B cell (primary cell): ENCODE measurements around the gene RXFP1. TPM values are rescaled to one million over a fixed set of nuclear protein-coding genes. Genes with fewer than 3 reads are reported as not detected.

Source experiments
- ATAC-seq: fragments of 200-7000 bp; cut with Tn5 transposase; one replicate; pipeline ENCODE4 v1.10.0; 2021; ENCODE audit warnings: low read depth, mild to moderate bottlenecking, moderate number of reproducible peaks, moderate library complexity
- CTCF ChIA-PET: fragments of 350-600 bp; sonication (Branson Sonifier 250); formaldehyde crosslinking; loops from one replicate; lab custom pipeline; 2021; ENCODE audit warnings: antibody characterized with exemption, inconsistent platforms; lab: Charles Lee
- POLR2A ChIA-PET: fragments of 350-600 bp; sonication (Branson Sonifier 250); formaldehyde crosslinking; loops from one replicate; lab custom pipeline; 2021; ENCODE audit warnings: antibody characterized with exemption; lab: Charles Lee
- DNase-seq: peaks from one replicate; pipeline ENCODE4 v3.0.0; 2013
- H2AFZ ChIP-seq: 2 replicates; pipeline ENCODE4 v1.6.1; 2012; ENCODE audit warnings: mild to moderate bottlenecking, low read depth, low read length; ENCODE audit not compliant: insufficient read depth, poor library complexity, severe bottlenecking
- H3K27ac ChIP-seq, 2 donors: 1 replicate in 1 of 2; 2 replicates in 1 of 2; pipeline ENCODE4 v1.5.1; 2012 to 2013; ENCODE audit warnings: low read length in 2 of 2, mild to moderate bottlenecking in 2 of 2, moderate library complexity in 1 of 2
- H3K27me3 ChIP-seq, 4 experiments: fragments of 200-600 bp in 1 of 4; sonication (generic) in 1 of 4; replicated peaks in 1 of 4; 1 replicate in 2 of 4; 2 replicates in 2 of 4; pipeline versions ENCODE4 v1.6.1 to v1.7.0; 2013 to 2016; ENCODE audit warnings: low read length in 3 of 4, mild to moderate bottlenecking in 2 of 4, mixed read lengths in 1 of 4, moderate library complexity in 1 of 4; ENCODE audit not compliant: insufficient read depth in 4 of 4, control insufficient read depth in 3 of 4; ENCODE audit errors: control extremely low read depth in 1 of 4
- H3K36me3 ChIP-seq, 2 experiments: replicated peaks in 1 of 2; 1 replicate in 1 of 2; 2 replicates in 1 of 2; pipeline versions ENCODE4 v1.6.1 to v1.7.1; 2013; ENCODE audit warnings: low read length in 1 of 2; ENCODE audit not compliant: insufficient read depth in 2 of 2, control insufficient read depth in 1 of 2; ENCODE audit errors: control extremely low read depth in 1 of 2, extremely low read depth in 1 of 2
- H3K4me1 ChIP-seq, 2 donors: fragments of 200-600 bp in 1 of 2; sonication (generic) in 1 of 2; 1 replicate in 1 of 2; 2 replicates in 1 of 2; pipeline versions ENCODE4 v1.5.1 to v1.6.1; 2013 to 2017; ENCODE audit warnings: low read length in 2 of 2; ENCODE audit not compliant: control insufficient read depth in 2 of 2, insufficient read depth in 2 of 2
- H3K4me2 ChIP-seq: replicated peaks from 2 replicates; pipeline ENCODE3; 2012; ENCODE audit warnings: mild to moderate bottlenecking, low read depth, low read length; ENCODE audit not compliant: poor library complexity, severe bottlenecking
- H3K4me3 ChIP-seq, 5 experiments: fragments of 200-600 bp in 1 of 5; sonication (generic) in 1 of 5; 1 replicate in 3 of 5; 2 replicates in 2 of 5; pipeline versions ENCODE4 v1.5.1 to v1.7.0; 2011 to 2016; ENCODE audit warnings: low read length in 4 of 5, mild to moderate bottlenecking in 4 of 5, low read depth in 2 of 5, control low read depth in 1 of 5, moderate library complexity in 1 of 5; ENCODE audit not compliant: insufficient read depth in 1 of 5; ENCODE audit errors: control extremely low read depth in 1 of 5, extremely low read depth in 1 of 5
- H3K79me2 ChIP-seq: fragments of 200-600 bp; sonication (generic); one replicate; pipeline ENCODE4 v1.6.0; 2016; ENCODE audit warnings: low read length; ENCODE audit not compliant: control insufficient read depth, insufficient read depth
- H3K9ac ChIP-seq: fragments of 200-600 bp; sonication (generic); 2 replicates; pipeline ENCODE4 v1.6.1; 2017; ENCODE audit warnings: mild to moderate bottlenecking, low read length, moderate library complexity
- H3K9me3 ChIP-seq, 3 donors: one replicate each; pipeline versions ENCODE4 v1.6.1 to v1.7.1; 2013; ENCODE audit warnings: low read length in 2 of 3; ENCODE audit not compliant: control insufficient read depth in 2 of 3, insufficient read depth in 1 of 3; ENCODE audit errors: control extremely low read depth in 1 of 3
- H4K20me1 ChIP-seq: 2 replicates; pipeline ENCODE4 v1.6.0; 2012; ENCODE audit warnings: mild to moderate bottlenecking, low read length; ENCODE audit not compliant: insufficient read depth, control insufficient read depth, poor library complexity, severe bottlenecking
- H3K27ac Mint-ChIP-seq: one replicate; pipeline ENCODE4 v1.8.0; 2021; ENCODE audit warnings: mixed read lengths
- H3K27me3 Mint-ChIP-seq: one replicate; pipeline ENCODE4 v1.8.0; 2021; ENCODE audit warnings: mixed read lengths
- H3K4me1 Mint-ChIP-seq: one replicate; pipeline ENCODE4 v1.8.0; 2021; ENCODE audit warnings: mixed read lengths
- H3K4me3 Mint-ChIP-seq: one replicate; pipeline ENCODE4 v1.8.0; 2021; ENCODE audit warnings: mixed read lengths
- H3K9me3 Mint-ChIP-seq: one replicate; pipeline ENCODE4 v1.8.0; 2022; ENCODE audit warnings: mixed read lengths; ENCODE audit not compliant: insufficient read depth
- CTCF ChIP-seq: fragments of 200-600 bp; IDR thresholded peaks from one replicate; pipeline ENCODE4 v1.8.0; 2022; ENCODE audit warnings: antibody characterized with exemption, mild to moderate bottlenecking
- EZH2 ChIP-seq: IDR thresholded peaks from 2 replicates; pipeline ENCODE4 v1.6.1; 2012; ENCODE audit warnings: borderline replicate concordance, low read depth, mild to moderate bottlenecking, moderate library complexity, low read length; ENCODE audit not compliant: insufficient read depth, poor library complexity, severe bottlenecking
- WGBS: methylation state at CpG from one replicate; pipeline ENCODE4 v1.1.5; 2013; ENCODE audit warnings: missing lambda C conversion rate; ENCODE audit not compliant: insufficient coverage; 5-methylcytosine and 5-hydroxymethylcytosine counted together
- intact Hi-C: fragments of 100-400 bp; cut with micrococcal nuclease; formaldehyde crosslinking; loops from one replicate; pipeline ENCODE4 v1.10.0; 2022
- polyA plus RNA-seq: library from polyadenylated mRNA; depleted of rRNA; stranded (reverse); fragments of >200 nt; gene quantifications from 2 replicates; pipeline ENCODE4 v1.2.3, GENCODE V29; 2012
- total RNA-seq, 2 donors: library from RNA; stranded (reverse); fragments of 120-200 nt in 1 of 2; gene quantifications; 1 replicate in 1 of 2; 2 replicates in 1 of 2; pipeline versions ENCODE4 v1.2.3 to v1.2.4, GENCODE V29; 2013 to 2022

Gene RXFP1
- total and polyA plus RNA-seq, 2 donors (not counting 1 experiment from before 2014, with no cell fraction given) = not detected

- no peak overlapping the region for H3K4me3 Mint-ChIP-seq
- ChIA-PET POLR2A (no interaction called here), CTCF (interaction anchor here (1.0 to 1.5 kb wide), 3 partner anchors 10 to 370 kb away, joined by 3 to 4 read pairs (median 3); no protein-coding TSS in a partner anchor)
- no peak overlapping the region for H3K27ac Mint-ChIP-seq
- H3K27ac ChIP-seq = no peak overlapping the region
- H3K36me3 ChIP-seq = no peaks in the 10 kb centered on the region
- no peak overlapping the region for H3K4me3 ChIP-seq
- H3K27me3 ChIP-seq = no peaks in the 10 kb centered on the region
- H3K9me3 Mint-ChIP-seq = no peaks in the 10 kb centered on the region
- H4K20me1 ChIP-seq = no peaks in the 10 kb centered on the region
- WGBS = no CpG with 5 or more reads among the region's 3 CpGs
- H3K9ac ChIP-seq = no peak overlapping the region
- no peaks in the 10 kb centered on the region for H3K79me2 ChIP-seq
- intact Hi-C loops = loop anchor here (1.0 kb wide), 1 partner anchor 372 kb away; no protein-coding TSS in a partner anchor
- no peak for TF ChIP-seq EZH2
- TF ChIP-seq CTCF = peak; percentile 79
- H3K4me2 ChIP-seq = no peak overlapping the region
- no peaks in the 10 kb centered on the region for H3K9me3 ChIP-seq
- ATAC-seq (no peak), DNase-seq (peak; percentile 39)
- no peaks in the 10 kb centered on the region for H3K4me1 Mint-ChIP-seq
- peaks cover 6% of the 10 kb centered on the region for H3K27me3 Mint-ChIP-seq
- H2AFZ ChIP-seq = no peak overlapping the region
- no peaks in the 10 kb centered on the region for H3K4me1 ChIP-seq
Measured at GRCh38 chr4:158624889-158625478, 103.3 kb downstream of the RXFP1 start.

- WGBS = no CpG with 5 or more reads among the region's 2 CpGs
- intact Hi-C loops = loop anchor here (1.0 kb wide), 1 partner anchor 372 kb away; no protein-coding TSS in a partner anchor
- ATAC-seq (no peak), DNase-seq (no peak)
- Histone ChIP-seq H3K27me3 (no peaks in the 10 kb centered on the region), H3K27ac (no peak overlapping the region), H4K20me1 (no peaks in the 10 kb centered on the region), H3K79me2 (no peaks in the 10 kb centered on the region), H3K9ac (no peak overlapping the region), H3K9me3 (no peaks in the 10 kb centered on the region), H2AFZ (no peak overlapping the region), H3K4me1 (no peaks in the 10 kb centered on the region), H3K4me2 (no peak overlapping the region), H3K4me3 (no peak overlapping the region), H3K36me3 (no peaks in the 10 kb centered on the region)
- ChIA-PET POLR2A (no interaction called here), CTCF (interaction anchor here (0.8 to 1.5 kb wide), 3 partner anchors 9 to 42 kb away, joined by 3 to 4 read pairs (median 3); no protein-coding TSS in a partner anchor)
- TF ChIP-seq CTCF (no peak), EZH2 (no peak)
- H3K4me3 Mint-ChIP-seq = no peak overlapping the region
- no peak overlapping the region for H3K27ac Mint-ChIP-seq
- no peaks in the 10 kb centered on the region for H3K9me3 Mint-ChIP-seq
- H3K27me3 Mint-ChIP-seq = peaks cover 4% of the 10 kb centered on the region
- H3K4me1 Mint-ChIP-seq = no peaks in the 10 kb centered on the region
Measured at GRCh38 chr4:158625544-158625943, 103.9 kb downstream of the RXFP1 start.
